Fibroblast of peridontal ligament (primary cell): ENCODE data around the gene TMEM186.
"Not testable (repeated sequence)": the region's sequence is repeated elsewhere in the genome, so short reads cannot be mapped to it uniquely, and the experiment has no call there.

Source experiments
- DNase-seq: peaks from one replicate; pipeline ENCODE4 v3.0.0-alpha.2; 2010; ENCODE audit errors: extremely low read depth

TMEM186 gene

DNA sequence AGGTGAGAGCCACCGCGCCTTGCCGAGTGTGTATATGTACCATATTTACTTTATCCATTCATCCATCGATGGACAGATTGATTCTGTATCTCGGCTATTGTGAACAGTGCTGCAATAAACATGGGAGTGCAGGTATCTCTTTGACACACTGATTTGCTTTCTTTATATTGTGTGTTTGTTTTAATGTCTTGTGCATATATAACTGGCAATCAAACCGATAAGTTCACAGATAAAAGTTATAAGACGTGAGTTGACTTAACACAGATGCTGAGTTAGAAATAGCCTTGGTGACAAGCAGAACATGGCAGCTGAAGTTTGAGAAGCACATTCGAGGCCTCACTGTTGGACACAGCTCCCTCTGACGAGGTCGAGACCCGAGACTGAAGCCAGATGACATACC lies 23.2 kb downstream of the TMEM186 start:
- no peak for DNase-seq

DNA sequence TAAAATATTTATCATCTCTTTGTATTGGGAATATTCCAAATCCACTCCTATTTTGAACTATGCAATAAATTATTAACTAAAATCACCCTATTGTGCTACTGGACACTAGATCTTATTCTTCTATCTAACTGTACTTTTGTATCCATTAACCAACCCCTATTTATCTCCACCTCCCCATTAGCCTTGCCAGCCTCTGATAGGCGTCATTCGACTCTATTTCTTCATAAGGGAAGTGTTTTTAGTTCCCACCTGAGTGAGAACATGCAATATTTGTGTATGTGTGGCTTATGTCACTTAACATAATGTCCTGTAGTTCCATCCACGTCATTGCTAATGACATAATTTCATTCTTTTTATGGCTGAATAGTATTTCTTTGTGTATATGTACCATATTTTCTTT lies 23.9 kb downstream of the TMEM186 start:
- DNase-seq, result no peak

DNA sequence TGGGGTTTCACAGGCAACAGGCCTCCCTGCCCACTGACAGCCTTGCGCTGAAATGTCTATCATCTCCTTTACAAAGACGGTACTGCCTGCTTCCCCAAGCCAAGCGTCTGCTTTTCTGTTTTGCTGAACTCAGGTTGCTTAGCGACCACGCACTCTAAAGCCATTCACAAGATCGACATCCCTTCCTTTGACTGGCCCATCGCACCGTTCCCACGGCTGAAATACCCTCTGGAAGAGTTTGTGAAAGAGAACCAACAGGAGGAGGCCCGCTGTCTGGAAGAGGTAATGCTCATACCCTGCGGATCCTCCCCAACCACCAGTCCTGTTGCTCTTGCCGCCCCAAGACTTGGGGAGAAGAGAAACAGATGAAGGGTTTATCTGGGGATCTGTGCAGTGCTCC lies 28.7 kb downstream of the TMEM186 start:
- DNase-seq, result no peak

DNA sequence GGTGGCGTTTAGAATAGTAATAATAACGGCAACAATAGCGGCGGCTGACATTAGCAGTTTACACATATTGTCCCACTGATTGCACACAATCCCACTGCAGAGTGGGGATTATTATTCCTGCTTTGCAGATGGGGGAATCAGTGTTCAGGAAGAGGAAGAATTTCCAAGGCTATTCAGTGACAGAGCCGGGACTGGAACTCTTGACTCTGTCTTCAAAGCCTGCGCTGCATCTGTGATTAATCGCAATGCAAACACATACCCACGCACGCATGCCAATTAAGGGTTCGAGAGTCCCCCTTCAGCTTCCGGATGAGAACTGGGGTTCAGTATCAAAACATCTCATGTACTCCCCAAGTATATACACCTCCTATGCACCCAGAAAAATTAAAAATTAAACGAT lies 29.2 kb downstream of the TMEM186 start:
- no peak for DNase-seq

DNA sequence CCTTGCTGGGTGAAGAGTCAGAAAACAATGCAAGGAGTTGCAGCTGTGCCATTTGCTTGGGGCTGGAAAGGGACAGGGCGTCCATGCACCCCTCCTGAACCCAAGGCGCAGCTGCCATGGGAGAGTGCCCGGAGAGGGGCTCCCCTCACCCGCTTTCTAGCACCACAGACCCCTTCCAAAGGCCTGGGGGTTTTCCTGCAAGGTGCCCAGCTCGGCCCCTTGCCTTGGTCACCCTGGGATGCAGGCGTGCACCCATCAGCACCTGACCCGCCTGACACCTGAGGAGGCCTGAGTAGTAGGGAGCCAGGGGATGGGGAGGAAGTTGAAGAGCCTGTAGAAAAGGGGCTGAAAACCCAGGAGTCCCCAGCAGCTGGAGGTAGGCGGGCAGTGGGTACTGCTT lies 30.3 kb downstream of the TMEM186 start:
- DNase-seq, result no peak

DNA sequence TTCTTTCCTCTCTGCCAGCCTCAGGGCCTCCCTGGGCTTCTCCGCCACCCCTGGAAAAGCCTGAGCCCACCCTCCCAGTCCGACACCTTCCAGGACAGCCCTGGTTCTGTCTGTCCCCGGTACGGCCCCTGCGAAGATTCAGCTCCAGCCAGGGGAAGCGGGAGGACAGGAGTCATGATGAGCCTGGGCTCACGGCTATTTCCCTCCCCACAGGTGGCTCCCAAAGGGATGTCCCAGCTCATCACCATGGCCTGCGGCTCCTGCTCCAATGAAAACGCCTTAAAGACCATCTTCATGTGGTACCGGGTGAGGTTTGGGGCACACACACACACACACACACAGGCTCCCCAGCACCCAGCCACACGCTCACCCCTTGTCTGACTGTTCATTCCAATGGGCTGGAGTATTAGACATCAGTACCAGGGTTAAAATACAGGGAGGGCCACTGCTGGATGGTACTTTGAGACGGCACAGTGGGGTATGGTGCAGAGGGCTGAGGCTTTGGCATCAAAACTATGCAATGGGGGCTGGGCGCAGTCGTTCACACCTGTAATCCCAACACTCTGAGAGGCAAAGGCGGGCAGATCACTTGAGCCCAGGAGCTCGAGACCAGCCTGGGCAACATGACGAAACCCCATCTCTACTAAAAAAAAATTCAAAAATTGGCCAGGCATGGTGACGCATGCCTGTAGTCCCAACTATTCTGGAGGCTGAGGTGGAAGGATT lies 32.8 kb downstream of the TMEM186 start:
- DNase-seq, result no peak

DNA sequence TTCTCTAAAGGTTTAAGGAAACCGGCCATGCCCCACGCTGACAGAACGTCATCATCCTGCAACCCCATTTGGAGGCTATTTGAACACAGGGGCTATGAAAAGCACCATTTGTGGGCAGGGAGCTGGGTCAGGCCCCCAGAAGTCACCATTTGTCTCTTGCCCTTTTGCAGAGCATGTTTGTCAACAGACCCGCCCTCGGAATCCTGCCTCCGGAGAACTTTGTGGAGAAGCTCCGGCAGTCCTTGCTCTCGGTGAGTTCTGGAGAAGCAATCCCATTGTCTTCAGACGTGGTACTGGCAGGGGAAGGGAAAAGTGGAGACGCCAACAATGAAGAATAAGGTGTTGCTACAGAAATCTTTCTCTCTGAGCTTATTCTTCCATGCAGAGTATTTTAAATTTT lies 33.5 kb downstream of the TMEM186 start:
- DNase-seq, result no peak

DNA sequence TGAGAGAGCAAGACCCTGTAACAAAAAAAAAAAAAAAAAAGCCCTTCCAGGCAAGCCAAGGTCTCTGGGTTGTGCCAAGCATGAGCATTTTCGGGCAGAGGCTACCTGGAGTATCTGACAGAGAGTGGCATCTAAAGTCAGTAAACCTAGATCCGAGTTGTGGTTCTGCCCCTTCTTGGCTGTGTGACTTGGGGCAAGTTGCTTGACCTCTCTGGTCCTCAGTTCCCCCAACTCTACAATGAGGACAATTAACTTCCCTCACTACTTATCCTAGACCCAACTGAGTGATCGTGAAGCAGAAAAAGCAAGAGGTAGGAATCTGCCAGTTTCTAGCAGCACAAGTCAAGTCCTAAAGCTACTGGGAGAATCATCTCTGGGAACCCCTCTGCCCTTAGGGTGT lies 34.4 kb downstream of the TMEM186 start:
- no peak for DNase-seq

DNA sequence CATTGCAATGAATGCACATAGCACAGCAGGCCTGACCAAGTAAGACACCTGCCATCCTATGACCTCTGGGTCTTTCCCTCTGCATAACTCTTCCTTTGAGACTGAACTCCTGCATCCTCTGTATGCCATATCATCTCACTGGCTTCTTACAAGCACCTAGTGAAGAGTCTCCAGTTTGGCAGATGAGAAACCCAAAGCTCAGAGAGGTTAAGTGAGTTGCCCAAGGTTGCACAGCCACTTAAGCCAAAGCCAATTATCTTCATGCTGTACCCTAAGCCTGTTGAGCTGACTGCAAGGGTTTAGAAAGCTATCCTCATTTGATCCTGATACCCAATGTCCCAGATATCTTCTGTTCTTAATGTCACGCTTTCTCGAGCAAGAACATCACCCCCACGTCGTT lies 35.2 kb downstream of the TMEM186 start:
- no peak for DNase-seq

DNA sequence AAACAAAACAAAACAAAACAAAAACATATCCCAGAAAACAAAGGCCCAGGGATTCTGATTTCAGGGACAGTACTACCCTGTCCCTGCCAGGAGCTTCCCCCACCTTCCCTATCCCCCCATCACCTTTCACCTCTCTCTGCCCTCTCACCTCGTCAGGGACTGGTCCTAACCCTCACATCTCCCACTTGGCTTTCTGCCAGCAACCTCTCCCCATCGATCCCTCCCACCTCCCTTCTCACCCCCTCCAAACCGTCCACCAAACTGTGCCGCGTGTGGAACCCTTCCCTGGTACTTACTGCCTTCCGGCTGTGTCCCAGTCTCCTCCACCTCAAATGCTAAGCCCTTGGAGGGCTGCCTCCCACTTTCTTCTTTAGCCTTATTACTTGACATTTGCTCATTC lies 36.4 kb downstream of the TMEM186 start:
- no peak for DNase-seq

DNA sequence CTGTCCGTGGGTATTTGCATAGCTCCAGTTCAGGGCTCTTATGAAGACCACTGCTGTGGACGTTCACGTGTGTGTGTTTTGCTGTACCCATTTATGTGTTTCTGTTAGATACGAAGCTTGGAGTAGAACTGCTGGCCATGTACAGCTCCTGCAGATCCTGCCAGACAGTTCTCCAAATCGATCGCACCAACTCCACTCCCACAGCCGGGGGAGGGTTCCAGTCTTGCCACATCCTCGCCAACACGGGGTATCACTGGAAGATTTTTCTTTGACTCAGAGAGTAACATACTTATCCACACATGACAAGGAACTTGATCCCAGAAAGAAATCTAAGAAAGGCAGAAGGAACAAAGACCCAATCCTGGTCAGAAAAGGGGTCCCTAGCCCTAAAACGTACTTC lies 37.4 kb downstream of the TMEM186 start:
- no peak for DNase-seq

DNA sequence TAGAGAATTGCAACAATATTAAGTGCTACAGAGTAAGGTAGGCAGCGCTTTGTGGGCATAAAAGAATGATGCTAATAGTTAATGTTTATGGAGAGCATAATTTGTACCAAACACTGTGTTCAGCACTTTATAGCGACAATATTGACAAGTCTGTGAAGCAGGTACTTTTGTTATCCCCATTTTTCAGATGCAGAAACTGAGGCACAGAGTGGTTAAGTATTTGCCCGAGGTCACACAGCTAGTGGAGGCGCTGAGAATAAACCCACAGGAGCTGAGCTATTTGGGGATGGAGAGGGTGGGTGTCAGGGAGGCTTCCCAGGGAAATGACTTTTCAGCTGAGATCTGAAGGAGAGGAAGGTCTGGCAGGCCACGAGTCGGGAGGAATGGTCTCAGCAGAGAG lies 39.4 kb downstream of the TMEM186 start:
- no peak for DNase-seq

DNA sequence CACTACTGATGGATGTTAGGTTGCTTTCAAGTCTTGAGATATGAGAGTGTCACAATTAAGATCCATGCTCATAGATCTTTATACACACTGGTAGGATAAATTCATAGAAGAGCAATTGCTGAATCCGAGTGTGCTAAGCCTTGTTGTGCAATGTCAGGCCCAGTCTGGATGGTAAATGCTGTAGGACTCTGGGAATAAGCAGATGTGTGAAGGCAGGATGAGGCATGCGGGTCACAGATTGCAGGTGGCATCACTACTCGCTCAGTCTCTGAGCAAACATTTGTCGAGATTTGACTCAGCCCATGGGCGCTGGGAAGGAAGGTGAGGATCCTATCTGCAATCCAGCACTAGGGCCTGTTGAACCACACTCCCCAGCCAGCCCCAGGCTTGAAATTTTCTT lies 40.7 kb downstream of the TMEM186 start:
- DNase-seq, result no peak

DNA sequence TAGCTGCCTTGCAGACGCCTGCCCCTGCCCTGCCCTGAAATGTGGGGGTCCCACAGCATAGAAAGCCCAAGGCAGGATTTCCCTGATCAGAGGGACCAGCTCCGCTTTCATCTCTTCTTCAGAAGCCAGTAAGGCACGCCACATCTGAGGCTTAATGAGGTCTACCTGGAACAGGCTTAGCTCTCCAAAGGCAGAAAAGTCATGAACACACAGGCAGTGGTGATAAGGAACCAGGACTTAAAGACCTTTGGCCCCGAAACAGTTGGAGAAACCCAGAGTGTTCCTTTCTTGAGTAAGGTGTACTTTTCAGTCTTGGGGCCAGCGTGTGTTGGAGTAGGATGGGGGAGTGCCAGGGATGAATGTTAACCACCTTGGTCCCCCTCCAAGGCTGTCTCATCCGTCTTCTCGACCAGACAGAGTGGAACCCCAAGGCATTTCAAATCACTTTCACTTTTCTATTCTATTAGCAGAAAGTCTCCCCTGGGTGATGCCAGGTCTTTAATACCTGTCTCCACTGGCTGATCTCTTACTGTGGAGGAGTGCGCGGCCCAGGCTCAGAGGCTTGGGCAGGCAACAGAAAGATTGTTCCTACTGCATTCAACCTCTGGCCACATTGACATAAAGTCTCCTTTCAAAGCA lies 43.9 kb downstream of the TMEM186 start:
- DNase-seq, result no peak

DNA sequence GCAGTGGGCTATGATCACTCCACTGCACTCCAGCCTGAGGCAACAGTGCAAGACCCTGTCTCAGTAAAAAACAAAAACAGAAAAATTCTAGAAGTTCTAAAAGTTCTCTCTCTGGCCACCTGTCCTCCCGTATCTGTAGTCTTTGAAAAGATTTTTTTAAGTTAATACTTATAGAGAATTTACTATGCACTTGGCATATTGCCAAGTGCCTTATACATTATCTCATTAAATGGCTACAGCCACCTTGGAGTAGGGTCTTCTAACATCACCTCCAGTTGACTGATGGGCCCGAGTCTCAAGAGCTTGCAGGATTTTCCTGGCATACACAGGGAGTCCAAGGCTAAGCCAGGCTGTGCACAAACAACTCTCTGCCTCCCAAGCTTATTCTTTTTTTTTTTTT lies 44.7 kb downstream of the TMEM186 start:
- DNase-seq, result no peak

DNA sequence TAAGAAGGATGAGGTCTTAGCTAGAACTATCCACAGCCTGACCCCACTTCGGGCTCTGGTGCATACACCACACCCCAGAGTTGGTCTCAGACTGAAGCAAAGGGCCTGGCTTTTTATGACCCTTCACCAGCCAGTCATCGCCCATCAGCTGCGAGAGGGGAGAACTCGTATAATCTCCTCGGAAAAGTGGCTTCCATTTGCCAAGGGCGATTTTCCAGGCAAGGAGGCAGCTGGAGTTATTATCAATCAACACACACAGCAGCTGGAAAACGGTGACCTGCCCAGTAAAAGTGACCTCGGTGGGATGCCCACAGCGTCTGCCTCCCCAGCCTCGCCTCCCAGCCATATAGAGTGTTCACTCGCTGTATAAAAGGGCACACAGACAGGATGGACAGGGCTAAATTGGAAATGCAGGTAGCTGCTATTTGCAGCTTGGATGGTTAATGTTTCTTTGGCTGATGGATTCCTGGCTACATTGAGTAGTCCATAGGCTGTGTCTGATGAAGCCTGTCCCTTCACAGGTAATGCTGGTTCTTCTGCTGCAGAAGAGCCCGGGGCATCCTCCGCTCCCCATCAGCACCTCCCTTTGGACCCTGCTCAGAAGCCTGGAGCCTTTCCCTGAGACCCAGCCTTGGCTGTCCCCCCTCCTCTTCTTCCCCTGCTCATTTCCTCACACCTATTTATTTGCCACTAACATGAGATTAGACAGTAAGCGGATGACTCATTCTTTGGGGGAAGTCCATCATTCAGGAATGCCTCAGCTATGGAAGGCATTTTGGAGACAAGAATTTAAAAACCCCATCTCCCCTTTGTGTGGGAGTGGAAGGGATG lies 45.7 kb downstream of the TMEM186 start:
- DNase-seq, result peak; percentile 37

DNA sequence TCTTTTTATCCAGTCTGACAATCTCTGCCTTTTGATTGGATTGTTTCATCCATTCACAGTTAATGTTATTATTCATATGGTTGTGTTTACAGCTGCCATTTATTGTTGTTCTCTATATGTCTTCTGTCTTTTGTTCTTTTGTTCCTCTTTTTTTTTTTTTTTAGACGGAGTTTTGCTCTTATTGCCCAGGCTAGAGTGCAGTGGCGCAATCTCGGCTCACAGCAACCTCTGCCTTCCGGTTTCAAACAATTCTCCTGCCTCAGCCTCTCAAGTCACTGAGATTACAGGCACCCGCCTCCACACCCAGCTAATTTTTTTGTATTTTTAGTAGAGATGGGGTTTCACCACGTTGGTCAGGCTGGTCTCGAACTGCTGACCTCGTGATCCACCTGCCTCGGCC lies 48.5 kb downstream of the TMEM186 start:
- DNase-seq, result not testable (repeated sequence)
